22Rv1 (cell line): ENCODE results near the gene LDLRAD4.

Source experiments
- H3K27ac ChIP-seq: fragments of 450-650 bp; 2 replicates; pipeline ENCODE4 v1.5.1; 2017
- CTCF ChIP-seq: fragments of 450-650 bp; IDR thresholded peaks from 2 replicates; pipeline ENCODE4 v1.5.1; 2017; ENCODE audit warnings: mild to moderate bottlenecking
- ZFX ChIP-seq: fragments of 450-650 bp; IDR thresholded peaks from 2 replicates; pipeline ENCODE4 v1.6.1; 2017; ENCODE audit warnings: antibody characterized with exemption, borderline replicate concordance

The LDLRAD4 gene

GRCh38 chr18:13216711-13217465, 1.7 kb upstream of the LDLRAD4 start:
- no peak overlapping the region for H3K27ac ChIP-seq
- TF ChIP-seq CTCF (peak; percentile 40), ZFX (no peak)

- H3K27ac ChIP-seq: no peak overlapping the region
Observed at GRCh38 chr18:13217466-13217961, 1.0 kb upstream of the LDLRAD4 start.

GRCh38 chr18:13217971-13218367, 591 bp upstream of the LDLRAD4 start:
- no peak overlapping the region for H3K27ac ChIP-seq
- TF ChIP-seq ZFX (no peak), CTCF (no peak)

More at GRCh38 chr18:13217466-13217961, 1.0 kb upstream of the LDLRAD4 start:
- TF ChIP-seq ZFX: no peak
- TF ChIP-seq CTCF: 0 out of 2 replicates have a peak, but pooled peaks have one; percentile 30

- no peak overlapping the region for H3K27ac ChIP-seq
- TF ChIP-seq ZFX (no peak), CTCF (no peak)
Observed at GRCh38 chr18:13218997-13219396, 437 bp downstream of the LDLRAD4 start.

GRCh38 chr18:13219593-13220159, 1.1 kb downstream of the LDLRAD4 start:
- TF ChIP-seq ZFX (no peak), CTCF (no peak)
- no peak overlapping the region for H3K27ac ChIP-seq

- TF ChIP-seq CTCF: no peak
- TF ChIP-seq ZFX: no peak
- no peak overlapping the region for H3K27ac ChIP-seq
Observed at GRCh38 chr18:13220361-13220991, 1.9 kb downstream of the LDLRAD4 start.
